Measurements from ENCODE around the gene RHBDF2.
A peak's percentile ranks its signal among the peaks of the same experiment; 100 is the strongest.

The RHBDF2 gene

GRCh38 chr17:76479515-76480060 is 21.6 kb downstream of the RHBDF2 start:
- Mint-ChIP-seq H3K36me3 (peaks cover 12% of the 10 kb centered on the region), H3K4me3 (no peak overlapping the region), H3K27ac (no peak overlapping the region), H3K9me3 (no peaks in the 10 kb centered on the region), H3K4me1 (peaks cover 13% of the 10 kb centered on the region), H3K27me3 (no peaks in the 10 kb centered on the region)
- CTCF ChIA-PET, result no interaction called here
- no peak for DNase-seq

- Mint-ChIP-seq H3K9me3 (no peaks in the 10 kb centered on the region), H3K36me3 (peaks cover 7% of the 10 kb centered on the region), H3K4me3 (no peak overlapping the region), H3K4me1 (peaks cover 13% of the 10 kb centered on the region), H3K27me3 (no peaks in the 10 kb centered on the region), H3K27ac (no peak overlapping the region)
- DNase-seq, result no peak
- CTCF ChIA-PET, result no interaction called here
These were observed 22.3 kb downstream of the RHBDF2 start for GRCh38 chr17:76478730-76479514.

GRCh38 chr17:76478097-76478496 is 23.1 kb downstream of the RHBDF2 start:
- Mint-ChIP-seq H3K36me3 (peaks cover 7% of the 10 kb centered on the region), H3K4me3 (no peak overlapping the region), H3K27ac (peak overlapping the region; percentile 4), H3K27me3 (no peaks in the 10 kb centered on the region), H3K4me1 (peaks cover 13% of the 10 kb centered on the region), H3K9me3 (no peaks in the 10 kb centered on the region)
- CTCF ChIA-PET, result no interaction called here
- no peak for DNase-seq

GRCh38 chr17:76477576-76477975 is 23.6 kb downstream of the RHBDF2 start:
- Mint-ChIP-seq H3K4me3 (no peak overlapping the region), H3K27ac (no peak overlapping the region)

GRCh38 chr17:76476736-76477135 is 24.5 kb downstream of the RHBDF2 start:
- Mint-ChIP-seq H3K27me3 (no peaks in the 10 kb centered on the region), H3K4me3 (no peak overlapping the region), H3K9me3 (no peaks in the 10 kb centered on the region), H3K36me3 (peaks cover 10% of the 10 kb centered on the region), H3K4me1 (peaks cover 10% of the 10 kb centered on the region), H3K27ac (no peak overlapping the region)
- CTCF ChIA-PET, result interaction anchor here (1.8 kb wide), 1 partner anchor 9 kb away, joined by 7 read pairs; the partner anchor contains the start of gene AANAT
- DNase-seq, result no peak

More at GRCh38 chr17:76477576-76477975, 23.6 kb downstream of the RHBDF2 start:
- no peaks in the 10 kb centered on the region for H3K27me3 Mint-ChIP-seq
- H3K36me3 Mint-ChIP-seq, result peaks cover 8% of the 10 kb centered on the region
- CTCF ChIA-PET, result interaction anchor here (1.8 kb wide), 1 partner anchor 10 kb away, joined by 7 read pairs; the partner anchor contains the start of gene AANAT
- DNase-seq, result no peak
- peaks cover 13% of the 10 kb centered on the region for H3K4me1 Mint-ChIP-seq
- no peaks in the 10 kb centered on the region for H3K9me3 Mint-ChIP-seq

GRCh38 chr17:76475302-76475701 is 25.9 kb downstream of the RHBDF2 start:
- Mint-ChIP-seq H3K4me1 (no peaks in the 10 kb centered on the region), H3K4me3 (no peak overlapping the region), H3K27me3 (no peaks in the 10 kb centered on the region), H3K36me3 (peaks cover 7% of the 10 kb centered on the region), H3K27ac (no peak overlapping the region), H3K9me3 (no peaks in the 10 kb centered on the region)
- CTCF ChIA-PET, result interaction anchor here (0.9 to 1.8 kb wide), 5 partner anchors 9 to 67 kb away, joined by 3 to 8 read pairs (median 4); no protein-coding TSS in a partner anchor
- no peak for DNase-seq

- H3K4me3 Mint-ChIP-seq, result no peak overlapping the region
- CTCF ChIA-PET, result interaction anchor here (0.7 to 1.8 kb wide), 6 partner anchors 9 to 67 kb away, joined by 3 to 8 read pairs (median 4); no protein-coding TSS in a partner anchor
- peaks cover 7% of the 10 kb centered on the region for H3K36me3 Mint-ChIP-seq
- H3K9me3 Mint-ChIP-seq, result no peaks in the 10 kb centered on the region
- no peak for DNase-seq
- no peaks in the 10 kb centered on the region for H3K27me3 Mint-ChIP-seq
- no peak overlapping the region for H3K27ac Mint-ChIP-seq
- no peaks in the 10 kb centered on the region for H3K4me1 Mint-ChIP-seq
These were observed 26.3 kb downstream of the RHBDF2 start for GRCh38 chr17:76474894-76475293.

GRCh38 chr17:76474238-76474637 is 27.0 kb downstream of the RHBDF2 start:
- CTCF ChIA-PET, result interaction anchor here (0.7 to 1.8 kb wide), 5 partner anchors 21 to 66 kb away, joined by 3 to 8 read pairs (median 3); no protein-coding TSS in a partner anchor
- Mint-ChIP-seq H3K4me3 (no peak overlapping the region), H3K36me3 (peaks cover 5% of the 10 kb centered on the region), H3K27ac (no peak overlapping the region), H3K27me3 (no peaks in the 10 kb centered on the region), H3K4me1 (no peaks in the 10 kb centered on the region), H3K9me3 (no peaks in the 10 kb centered on the region)
- no peak for DNase-seq

- Mint-ChIP-seq H3K36me3 (peaks cover 5% of the 10 kb centered on the region), H3K4me1 (no peaks in the 10 kb centered on the region)
These were observed 27.7 kb downstream of the RHBDF2 start for GRCh38 chr17:76473541-76473985.

GRCh38 chr17:76472726-76473125 is 28.5 kb downstream of the RHBDF2 start:
- no peak overlapping the region for H3K27ac Mint-ChIP-seq
- no peaks in the 10 kb centered on the region for H3K9me3 Mint-ChIP-seq
- H3K4me1 Mint-ChIP-seq, result no peaks in the 10 kb centered on the region
- no peaks in the 10 kb centered on the region for H3K27me3 Mint-ChIP-seq
- DNase-seq, result no peak
- no peak overlapping the region for H3K4me3 Mint-ChIP-seq
- CTCF ChIA-PET, result no interaction called here
- peaks cover 5% of the 10 kb centered on the region for H3K36me3 Mint-ChIP-seq

More at GRCh38 chr17:76473541-76473985, 27.7 kb downstream of the RHBDF2 start:
- H3K9me3 Mint-ChIP-seq, result no peaks in the 10 kb centered on the region
- peak; percentile 39 for DNase-seq
- H3K27ac Mint-ChIP-seq, result no peak overlapping the region
- H3K4me3 Mint-ChIP-seq, result no peak overlapping the region
- CTCF ChIA-PET, result interaction anchor here (0.8 to 1.8 kb wide), 2 partner anchors 29 to 30 kb away, joined by 3 to 8 read pairs; no protein-coding TSS in a partner anchor
- no peaks in the 10 kb centered on the region for H3K27me3 Mint-ChIP-seq

- no peak overlapping the region for H3K27ac Mint-ChIP-seq
- DNase-seq, result no peak
- no peaks in the 10 kb centered on the region for H3K9me3 Mint-ChIP-seq
- H3K4me3 Mint-ChIP-seq, result no peak overlapping the region
- H3K27me3 Mint-ChIP-seq, result no peaks in the 10 kb centered on the region
- no peaks in the 10 kb centered on the region for H3K4me1 Mint-ChIP-seq
- peaks cover 5% of the 10 kb centered on the region for H3K36me3 Mint-ChIP-seq
- CTCF ChIA-PET, result interaction anchor here (0.7 kb wide), 1 partner anchor 34 kb away, joined by 3 read pairs; no protein-coding TSS in a partner anchor
These were observed 29.0 kb downstream of the RHBDF2 start for GRCh38 chr17:76472258-76472645.

- Mint-ChIP-seq H3K36me3 (peaks cover 5% of the 10 kb centered on the region), H3K27me3 (no peaks in the 10 kb centered on the region), H3K9me3 (no peaks in the 10 kb centered on the region), H3K4me1 (no peaks in the 10 kb centered on the region), H3K4me3 (no peak overlapping the region), H3K27ac (no peak overlapping the region)
- no peak for DNase-seq
- CTCF ChIA-PET, result interaction anchor here (0.7 kb wide), 1 partner anchor 35 kb away, joined by 3 read pairs; no protein-coding TSS in a partner anchor
These were observed 29.5 kb downstream of the RHBDF2 start for GRCh38 chr17:76471498-76472257.

- Mint-ChIP-seq H3K4me3 (no peak overlapping the region), H3K36me3 (peaks cover 5% of the 10 kb centered on the region), H3K4me1 (peaks cover 6% of the 10 kb centered on the region), H3K27me3 (no peaks in the 10 kb centered on the region), H3K27ac (no peak overlapping the region), H3K9me3 (no peaks in the 10 kb centered on the region)
- CTCF ChIA-PET, result interaction anchor here (1.8 kb wide), 1 partner anchor 36 kb away, joined by 5 read pairs; no protein-coding TSS in a partner anchor
- no peak for DNase-seq
These were observed 31.1 kb downstream of the RHBDF2 start for GRCh38 chr17:76469991-76470739.

Data from activated naive CD4-positive, alpha-beta T cell treated with anti-CD3 and anti-CD28 coated beads, Interleukin-2, amount 10 ng/mL, durations not matched to agents 7 days and 5 days (primary cell).